Activated CD4-positive, CD25-positive, alpha-beta regulatory T cell (primary cell): Measurements from ENCODE around the gene PPP4R4.

ENCODE experiments used
- DNase-seq, 4 experiments: peaks; one replicate each; lab custom pipeline; 2025; lab: John Stamatoyannopoulos, UW

PPP4R4 gene

DNA sequence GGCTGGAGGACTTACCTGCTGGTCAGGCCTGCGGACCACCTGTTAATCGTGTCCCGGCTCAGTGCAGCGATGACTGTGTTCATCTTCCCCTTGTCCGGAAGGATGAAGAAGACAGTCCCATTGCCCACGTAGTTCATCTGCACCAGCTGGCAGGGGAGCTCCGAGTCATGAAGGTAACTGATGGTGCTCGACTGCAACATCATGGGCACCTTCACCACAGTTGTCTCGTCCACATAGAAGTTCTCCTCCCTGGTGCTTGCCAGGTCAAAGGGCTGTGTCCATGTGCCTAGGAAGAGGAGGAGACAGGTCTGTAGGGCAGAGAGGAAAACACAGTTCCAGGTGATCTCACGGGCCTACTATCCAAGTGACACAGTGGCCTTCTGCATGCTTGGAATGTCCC lies 135.6 kb downstream of the PPP4R4 start:
- DNase-seq = no peak

- no peak for DNase-seq
These were observed 136.1 kb downstream of the PPP4R4 start for GRCh38 chr14:94310248-94310647.

GRCh38 chr14:94312481-94313246 lies 138.5 kb downstream of the PPP4R4 start:
- DNase-seq = no peak

- DNase-seq = no peak
These were observed 140.0 kb downstream of the PPP4R4 start for GRCh38 chr14:94313991-94314655.

DNA sequence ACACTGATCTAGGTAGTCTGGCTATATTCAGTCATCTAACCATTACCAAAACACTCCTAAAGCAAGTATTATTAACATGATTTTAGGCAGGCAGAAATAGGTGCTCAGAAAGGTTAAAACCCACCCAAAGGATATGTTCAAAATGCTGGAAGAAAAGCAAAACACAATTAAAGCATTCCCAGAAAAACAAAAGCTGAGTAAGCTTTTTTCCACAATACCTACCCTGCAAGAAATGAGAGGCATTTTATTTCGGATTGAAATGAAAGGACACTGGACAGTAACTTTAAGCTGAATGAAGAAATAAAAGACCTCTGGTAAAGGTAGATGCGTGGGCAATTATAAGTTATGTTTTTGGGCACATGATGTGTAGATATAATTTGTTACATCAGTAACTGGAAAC lies 140.8 kb downstream of the PPP4R4 start:
- no peak for DNase-seq

DNA sequence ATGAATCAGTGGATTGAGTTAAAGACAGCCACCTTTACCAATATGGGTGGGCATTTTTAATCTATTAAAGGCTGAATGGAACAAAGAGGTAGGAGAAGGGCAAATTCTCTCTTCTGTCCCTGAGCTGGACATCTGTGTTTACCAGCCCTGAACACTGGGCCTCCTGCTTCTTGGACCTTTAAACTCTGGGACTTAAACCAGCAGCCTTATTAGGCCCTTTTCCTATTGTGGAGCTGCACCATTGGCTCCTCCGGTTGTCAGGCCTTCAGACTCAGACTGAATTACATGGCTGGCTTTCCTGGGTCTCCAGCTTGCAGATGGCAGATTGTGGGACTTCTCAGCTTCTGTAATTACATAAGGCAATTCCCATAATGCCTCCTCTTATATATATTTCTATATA lies 142.6 kb downstream of the PPP4R4 start:
- no peak for DNase-seq

- no peak for DNase-seq
These were observed 143.1 kb downstream of the PPP4R4 start for GRCh38 chr14:94317259-94317658.

DNA sequence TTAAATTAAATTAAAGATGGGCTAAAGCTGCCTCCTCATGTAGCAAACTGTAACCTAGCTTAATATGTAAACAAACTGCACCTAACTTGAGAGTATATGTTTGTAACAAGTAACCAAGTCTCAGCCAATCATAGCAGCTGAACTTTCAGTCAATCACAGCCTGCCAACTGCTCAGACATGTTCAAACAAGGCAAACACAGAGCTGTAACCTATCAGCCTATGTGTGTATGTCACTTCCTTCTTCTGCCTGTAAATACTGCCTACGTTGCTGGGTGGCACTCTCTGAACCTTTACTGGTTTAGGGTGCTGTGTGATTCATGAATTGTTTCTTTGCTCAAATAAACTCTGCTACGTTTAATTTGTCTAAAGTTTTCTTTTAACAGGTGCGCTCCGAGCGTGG lies 146.1 kb downstream of the PPP4R4 start:
- DNase-seq = no peak

GRCh38 chr14:94321421-94322271 lies 147.5 kb downstream of the PPP4R4 start:
- no peak for DNase-seq

GRCh38 chr14:94322648-94323570 lies 148.8 kb downstream of the PPP4R4 start, which contains the start of gene SERPINA6:
Gene SERPINA6, minus strand, starts transcription at chr14:94323336. Its CDS starts 8,688 bp downstream, at chr14:94314648.
- DNase-seq = no peak

DNA sequence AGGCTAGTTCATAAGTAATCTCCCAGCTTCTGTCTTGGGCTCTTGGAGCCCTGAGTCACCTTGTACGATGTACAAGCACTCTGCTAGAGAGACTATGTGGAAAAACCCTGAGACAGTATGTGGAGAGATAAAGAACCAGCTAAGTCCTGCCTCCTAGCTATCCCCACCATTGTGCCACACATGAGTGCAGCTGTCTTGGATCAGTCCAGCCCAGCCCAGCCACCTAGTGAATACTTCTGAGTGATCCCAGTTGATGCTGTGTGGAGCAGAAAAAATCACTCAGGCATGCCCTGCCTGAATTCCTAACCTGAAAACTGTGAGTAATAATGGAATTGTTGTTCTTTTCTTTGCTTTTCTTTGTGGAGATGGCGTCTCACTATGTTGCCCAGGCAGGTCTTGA lies 154.1 kb downstream of the PPP4R4 start:
- no peak for DNase-seq
